AG09319 (cell line): ENCODE measurements around the gene SYT15.

Experiments
- DNase-seq: peaks from one replicate; pipeline ENCODE4 v3.0.0-alpha.2; 2010; ENCODE audit warnings: low read depth; ENCODE audit errors: extremely low read depth
- CTCF ChIP-seq: IDR thresholded peaks from 2 replicates; pipeline ENCODE4 v1.5.1; 2011; ENCODE audit warnings: low read depth, mild to moderate bottlenecking, inconsistent platforms, low read length, moderate library complexity

SYT15 gene

GRCh38 chr10:46542567-46543465 lies 36.1 kb upstream of the SYT15 start:
- no peak for DNase-seq

GRCh38 chr10:46543466-46544377 lies 35.2 kb upstream of the SYT15 start:
- no peak for TF ChIP-seq CTCF
- no peak for DNase-seq

More at GRCh38 chr10:46542567-46543465, 36.1 kb upstream of the SYT15 start:
- TF ChIP-seq CTCF: no peak

GRCh38 chr10:46544989-46545791 lies 33.7 kb upstream of the SYT15 start:
- DNase-seq: no peak

GRCh38 chr10:46545861-46546590 lies 32.9 kb upstream of the SYT15 start:
- no peak for DNase-seq
- no peak for TF ChIP-seq CTCF

More at GRCh38 chr10:46544989-46545791, 33.7 kb upstream of the SYT15 start:
- TF ChIP-seq CTCF: peak; percentile 39

GRCh38 chr10:46546591-46547540 lies 32.1 kb upstream of the SYT15 start:
- DNase-seq: no peak
- TF ChIP-seq CTCF: no peak
